GM13977 (cell line): ENCODE results near the gene MOBP.

Experiments
- DNase-seq: peaks from one replicate; pipeline ENCODE4 v3.0.0; 2012; ENCODE audit warnings: low spot score
- CTCF ChIP-seq: IDR thresholded peaks from 2 replicates; pipeline ENCODE4 v1.5.1; 2012; ENCODE audit warnings: mild to moderate bottlenecking, control low read depth; ENCODE audit not compliant: insufficient read depth; ENCODE audit errors: extremely low read depth, missing control alignments
- in situ Hi-C: fragments of 300-500 bp; cut with MboI; formaldehyde crosslinking; loops from one replicate; pipeline ENCODE4 v1.12.0; 2022; ENCODE audit warnings: low sequenced_read_pairs, low pct_unique_long_range_greater_than_20kb, mixed read lengths, inconsistent platforms; ENCODE audit not compliant: unreplicated experiment

The MOBP gene

DNA sequence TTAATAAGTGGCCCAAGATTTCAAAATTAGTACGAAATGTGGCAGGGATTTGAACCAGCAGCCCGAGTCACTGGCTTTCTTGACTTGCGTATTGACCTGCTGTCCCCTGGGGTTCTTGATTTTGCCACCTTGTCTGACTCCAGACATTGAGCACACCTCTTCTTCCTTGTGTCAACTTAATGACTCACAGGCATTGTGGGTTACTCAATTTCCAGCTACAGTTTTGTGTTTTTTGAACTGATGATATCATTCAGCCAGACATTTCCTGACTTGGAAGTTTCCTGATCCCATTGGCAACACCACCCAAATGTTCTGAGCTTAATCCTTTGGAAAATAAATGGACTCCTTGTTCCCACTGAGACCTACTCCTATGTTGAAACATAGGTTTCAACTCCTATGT lies 64.2 kb downstream of the MOBP start:
- in situ Hi-C loops: no loop called here
- no peak for DNase-seq
- TF ChIP-seq CTCF: no peak

DNA sequence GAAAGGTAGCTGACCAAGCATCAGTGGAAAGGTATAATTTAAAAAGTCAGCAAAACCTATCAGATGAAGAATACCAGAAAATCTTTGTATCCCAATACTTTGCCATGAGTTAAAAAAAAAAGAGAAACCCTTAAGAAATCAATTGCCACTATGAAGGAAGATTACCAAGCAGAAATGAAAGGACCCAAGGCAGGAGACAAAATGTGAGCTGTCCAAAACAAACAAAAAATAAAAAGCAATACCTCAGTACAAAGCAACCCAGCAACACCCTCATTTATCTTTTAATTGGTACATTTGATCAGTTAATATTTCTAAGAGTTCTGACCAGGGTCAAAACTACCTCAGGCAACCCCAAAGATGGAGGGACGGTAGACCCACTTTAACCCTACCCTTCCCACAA lies 65.3 kb downstream of the MOBP start:
- DNase-seq: no peak
- no peak for TF ChIP-seq CTCF
- in situ Hi-C loops: no loop called here

- TF ChIP-seq CTCF: no peak
- no peak for DNase-seq
- in situ Hi-C loops: no loop called here
Measured at GRCh38 chr3:39533226-39533625, 65.7 kb downstream of the MOBP start.

DNA sequence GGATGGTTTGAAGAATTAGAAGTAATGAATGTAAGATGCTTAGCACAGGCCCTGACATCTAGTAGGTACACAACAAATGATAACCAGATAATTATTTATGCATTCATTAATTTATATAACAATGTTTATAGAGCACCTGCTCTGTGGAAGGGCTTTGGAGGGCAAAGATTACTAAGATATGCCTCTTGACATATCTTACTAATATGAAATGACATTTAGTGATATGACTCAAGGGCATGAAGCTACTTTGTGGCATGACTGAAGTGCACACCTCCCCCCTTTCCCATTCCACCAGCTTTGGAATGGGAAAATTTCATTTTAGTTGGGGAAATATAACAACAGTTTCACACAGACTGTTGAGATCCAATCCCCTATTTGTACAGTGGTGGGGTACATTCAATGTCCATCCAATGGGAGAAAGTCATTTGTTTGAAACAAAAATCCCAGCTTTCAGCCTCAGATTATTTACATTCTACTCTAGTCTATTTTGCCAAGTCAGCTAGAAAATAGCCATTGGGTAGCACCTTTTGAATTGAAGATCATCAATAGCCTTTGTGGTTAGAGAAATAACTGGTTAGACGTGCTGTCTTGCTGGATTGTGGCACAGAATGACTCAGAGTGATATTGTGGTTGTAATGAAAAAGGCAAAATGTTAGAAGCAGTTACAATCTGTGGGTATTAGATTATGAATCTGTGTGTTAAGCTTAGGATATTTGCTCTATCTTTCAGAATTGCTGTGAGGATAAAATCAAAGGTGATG lies 72.9 kb downstream of the MOBP start:
- in situ Hi-C loops: no loop called here
- DNase-seq: no peak
- no peak for TF ChIP-seq CTCF

DNA sequence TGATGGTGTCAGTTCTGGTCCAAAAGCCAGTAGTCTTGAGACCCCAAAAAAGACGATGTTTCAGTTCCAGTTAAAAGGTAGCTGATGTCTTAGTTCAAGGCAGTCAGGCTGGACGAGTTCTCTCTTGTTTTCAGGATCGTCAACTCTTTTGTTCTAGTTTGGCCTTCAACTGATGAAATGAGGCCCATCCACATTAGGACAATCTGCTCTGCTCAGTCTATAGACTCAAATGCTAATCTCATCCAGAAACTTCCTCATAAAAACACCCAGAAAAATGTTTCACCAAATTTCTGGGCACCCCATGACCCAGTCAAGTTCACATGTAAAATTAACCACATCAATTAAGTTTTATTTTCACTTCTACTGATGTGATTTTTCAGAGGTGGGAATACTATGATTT lies 74.0 kb downstream of the MOBP start:
- in situ Hi-C loops: no loop called here
- DNase-seq: no peak
- no peak for TF ChIP-seq CTCF

GRCh38 chr3:39541917-39542329 lies 74.4 kb downstream of the MOBP start:
- in situ Hi-C loops: no loop called here
- no peak for DNase-seq

More at GRCh38 chr3:39541917-39542329, 74.4 kb downstream of the MOBP start:
- TF ChIP-seq CTCF: peak; percentile 36
